DND-41 (cell line): ENCODE results near the gene IL4.

ENCODE experiments used
- ATAC-seq: fragments of 200-7000 bp; cut with Tn5 transposase; 3 replicates; pipeline ENCODE4 v1.9.1; 2021; ENCODE audit warnings: low read depth; ENCODE audit not compliant: insufficient read depth
- DNase-seq: peaks from one replicate; pipeline ENCODE4 v3.0.0-alpha.2; 2020
- H2AFZ ChIP-seq: 2 replicates; pipeline ENCODE4 v1.6.0; 2012; ENCODE audit warnings: low read depth, low read length
- H3K27ac ChIP-seq: 2 replicates; pipeline ENCODE4 v1.5.1; 2012; ENCODE audit warnings: low read length, inconsistent platforms
- H3K27me3 ChIP-seq: fragments of 200-600 bp; sonication (generic); 2 replicates; pipeline ENCODE4 v1.6.0; 2012; ENCODE audit warnings: low read length, mild to moderate bottlenecking, inconsistent platforms; ENCODE audit not compliant: insufficient read depth, poor library complexity
- H3K36me3 ChIP-seq: 2 replicates; pipeline ENCODE4 v1.5.1; 2012; ENCODE audit warnings: low read length, inconsistent platforms; ENCODE audit not compliant: insufficient read depth
- H3K4me1 ChIP-seq: 2 replicates; pipeline ENCODE4 v1.5.1; 2012; ENCODE audit warnings: mild to moderate bottlenecking, low read length; ENCODE audit not compliant: insufficient read depth
- H3K4me2 ChIP-seq: 2 replicates; pipeline ENCODE4 v1.6.0; 2012; ENCODE audit warnings: mild to moderate bottlenecking, moderate library complexity, low read length, inconsistent platforms; ENCODE audit not compliant: insufficient read depth
- H3K4me3 ChIP-seq, 2 experiments: fragments of 200-600 bp in 1 of 2; shearing (Covaris generic) in 1 of 2; 2 replicates each; pipeline ENCODE4 v1.5.1; 2012 to 2016; ENCODE audit warnings: inconsistent platforms in 2 of 2, low read length in 2 of 2, mild to moderate bottlenecking in 2 of 2, low read depth in 1 of 2, moderate library complexity in 1 of 2
- H3K79me2 ChIP-seq: 2 replicates; pipeline ENCODE4 v1.6.0; 2012; ENCODE audit warnings: low read length, inconsistent platforms; ENCODE audit not compliant: insufficient read depth
- H3K9ac ChIP-seq: 2 replicates; pipeline ENCODE4 v1.6.0; 2012; ENCODE audit warnings: low read depth, mild to moderate bottlenecking, inconsistent platforms, low read length, moderate library complexity
- H3K9me3 ChIP-seq: 2 replicates; pipeline ENCODE4 v1.5.1; 2012; ENCODE audit warnings: low read length, moderate library complexity, mild to moderate bottlenecking, inconsistent platforms; ENCODE audit not compliant: insufficient read depth, severe bottlenecking
- H4K20me1 ChIP-seq: 2 replicates; pipeline ENCODE4 v1.6.0; 2012; ENCODE audit warnings: low read length; ENCODE audit not compliant: insufficient read depth
- CTCF ChIP-seq: IDR thresholded peaks from 2 replicates; pipeline ENCODE4 v1.5.1; 2012; ENCODE audit warnings: borderline replicate concordance, low read length, moderate library complexity, mild to moderate bottlenecking; ENCODE audit not compliant: poor library complexity, severe bottlenecking; ENCODE audit errors: extremely low read depth
- EZH2 ChIP-seq: IDR thresholded peaks from 3 replicates; pipeline ENCODE4 v1.6.1; 2012; ENCODE audit warnings: borderline replicate concordance, low read depth, mild to moderate bottlenecking, moderate library complexity, low read length, inconsistent platforms; ENCODE audit not compliant: severe bottlenecking

The IL4 gene

GRCh38 chr5:132729896-132730295, 56.1 kb downstream of the IL4 start:
- TF ChIP-seq EZH2 (no peak), CTCF (no peak)
- no peak overlapping the region for H3K4me3 ChIP-seq
- no peak overlapping the region for H3K27ac ChIP-seq
- no peak overlapping the region for H2AFZ ChIP-seq
- H3K27me3 ChIP-seq, result no peaks in the 10 kb centered on the region
- H4K20me1 ChIP-seq, result no peaks in the 10 kb centered on the region
- H3K9me3 ChIP-seq, result no peaks in the 10 kb centered on the region
- ATAC-seq (no peak), DNase-seq (no peak)
- H3K4me2 ChIP-seq, result no peak overlapping the region
- H3K79me2 ChIP-seq, result peaks cover 12% of the 10 kb centered on the region; the same call in 1 of the 2 replicates
- H3K4me1 ChIP-seq, result peaks cover 4% of the 10 kb centered on the region; the same call in 1 of the 2 replicates
- H3K9ac ChIP-seq, result no peak overlapping the region
- H3K36me3 ChIP-seq, result peaks cover 35% of the 10 kb centered on the region
